IMR-90 (cell line): ENCODE data around the gene RAB29. TPM values are rescaled to one million over a fixed set of nuclear protein-coding genes. Genes with fewer than 3 reads are reported as not detected.

Experiments
- ATAC-seq: fragments of 200-7000 bp; cut with Tn5 transposase; 2 replicates; pipeline ENCODE4 v1.9.1; 2020; ENCODE audit warnings: low read depth, mild to moderate bottlenecking, moderate library complexity
- BruUV-seq: library from RNA; stranded (reverse); fragments of 400-500 nt; replicated peaks from 2 replicates; lab custom pipeline; 2021; lab: Mats Ljungman, UMichigan
- CTCF ChIA-PET: fragments of 300-600 bp; formaldehyde crosslinking; extraction: SDS; loops from one replicate; lab custom pipeline; 2021; ENCODE audit warnings: antibody characterized with exemption; lab: Yijun Ruan, JAX
- POLR2A ChIA-PET: fragments of 300-600 bp; sonication (Branson Sonifier 250); formaldehyde crosslinking; loops from one replicate; lab custom pipeline; 2022; ENCODE audit warnings: antibody characterized with exemption; ENCODE audit not compliant: unreplicated experiment; lab: Charles Lee
- DNase-seq: peaks from one replicate; pipeline ENCODE4 v3.0.0; 2013
- H2AFZ ChIP-seq: replicated peaks from 2 replicates; pipeline ENCODE3; 2013; ENCODE audit warnings: low read length, mild to moderate bottlenecking; ENCODE audit not compliant: poor library complexity
- H2AK5ac ChIP-seq: 2 replicates; pipeline ENCODE4 v1.6.1; 2013; ENCODE audit warnings: low read depth, low read length, inconsistent platforms
- H2AK9ac ChIP-seq: replicated peaks from 2 replicates; pipeline ENCODE3; 2013; ENCODE audit warnings: mild to moderate bottlenecking, low read depth, low read length, moderate library complexity; ENCODE audit not compliant: poor library complexity
- H2BK120ac ChIP-seq: 2 replicates; pipeline ENCODE4 v1.6.1; 2013; ENCODE audit warnings: low read depth, low read length, inconsistent platforms
- H2BK15ac ChIP-seq: 3 replicates; pipeline ENCODE4 v1.6.1; 2013; ENCODE audit warnings: low read depth, low read length, inconsistent platforms
- H2BK20ac ChIP-seq: 2 replicates; pipeline ENCODE4 v1.6.1; 2013; ENCODE audit warnings: low read depth, mild to moderate bottlenecking, inconsistent platforms, low read length, moderate library complexity
- H2BK5ac ChIP-seq: 2 replicates; pipeline ENCODE4 v1.6.1; 2013; ENCODE audit warnings: mild to moderate bottlenecking, low read depth, low read length, inconsistent platforms; ENCODE audit not compliant: poor library complexity, severe bottlenecking
- H3K14ac ChIP-seq: replicated peaks from 2 replicates; pipeline ENCODE4 v1.6.1; 2013; ENCODE audit warnings: low read depth, low read length, inconsistent platforms
- H3K18ac ChIP-seq: 2 replicates; pipeline ENCODE4 v1.6.1; 2013; ENCODE audit warnings: low read depth, low read length, control low read depth
- H3K23ac ChIP-seq: 2 replicates; pipeline ENCODE4 v1.6.1; 2013; ENCODE audit warnings: low read depth, low read length, inconsistent platforms
- H3K27ac ChIP-seq: 2 replicates; pipeline ENCODE4 v1.5.1; 2013; ENCODE audit warnings: mild to moderate bottlenecking, control low read depth, low read length; ENCODE audit not compliant: insufficient read depth
- H3K27me3 ChIP-seq: 2 replicates; pipeline ENCODE4 v1.6.1; 2013; ENCODE audit warnings: low read length; ENCODE audit not compliant: control insufficient read depth, insufficient read depth
- H3K36me3 ChIP-seq: 2 replicates; pipeline ENCODE4 v1.6.1; 2013; ENCODE audit warnings: low read length, mixed read lengths; ENCODE audit not compliant: control insufficient read depth, insufficient read depth
- H3K4ac ChIP-seq: 2 replicates; pipeline ENCODE4 v1.6.1; 2013; ENCODE audit warnings: low read depth, low read length, inconsistent platforms
- H3K4me1 ChIP-seq: 2 replicates; pipeline ENCODE4 v1.6.1; 2013; ENCODE audit warnings: low read length, mixed read lengths; ENCODE audit not compliant: control insufficient read depth, insufficient read depth
- H3K4me2 ChIP-seq: 2 replicates; pipeline ENCODE4 v1.6.1; 2013; ENCODE audit warnings: low read depth, mild to moderate bottlenecking, control low read depth, low read length, moderate library complexity
- H3K4me3 ChIP-seq: 2 replicates; pipeline ENCODE4 v1.5.1; 2013; ENCODE audit warnings: low read depth, mild to moderate bottlenecking, control low read depth, low read length, moderate library complexity; ENCODE audit not compliant: insufficient read depth
- H3K56ac ChIP-seq: 2 replicates; pipeline ENCODE4 v1.6.1; 2013; ENCODE audit warnings: low read length, inconsistent platforms; ENCODE audit not compliant: insufficient read depth; ENCODE audit errors: extremely low read depth
- H3K79me1 ChIP-seq, 2 experiments: 2 replicates each; pipeline ENCODE4 v1.6.1; 2013; ENCODE audit warnings: low read length in 2 of 2, inconsistent platforms in 1 of 2, low read depth in 1 of 2
- H3K9ac ChIP-seq: 2 replicates; pipeline ENCODE4 v1.6.1; 2013; ENCODE audit warnings: low read depth, low read length, control low read depth
- H3K9me1 ChIP-seq: 2 replicates; pipeline ENCODE4 v1.6.1; 2013; ENCODE audit warnings: low read length, inconsistent platforms; ENCODE audit not compliant: insufficient read depth
- H3K9me3 ChIP-seq: 2 replicates; pipeline ENCODE4 v1.6.1; 2013; ENCODE audit warnings: low read length; ENCODE audit not compliant: control insufficient read depth, insufficient read depth
- H4K20me1 ChIP-seq: 2 replicates; pipeline ENCODE4 v1.6.1; 2013; ENCODE audit warnings: low read length, inconsistent platforms; ENCODE audit not compliant: insufficient read depth
- H4K5ac ChIP-seq: 2 replicates; pipeline ENCODE4 v1.6.1; 2013; ENCODE audit warnings: mild to moderate bottlenecking, low read depth, low read length, control low read depth
- H4K8ac ChIP-seq, 2 experiments: 2 replicates each; pipeline ENCODE4 v1.6.1; 2013; ENCODE audit warnings: low read depth in 2 of 2, low read length in 2 of 2, control low read depth in 1 of 2, inconsistent platforms in 1 of 2
- H4K91ac ChIP-seq: 2 replicates; pipeline ENCODE4 v1.6.1; 2013; ENCODE audit warnings: low read depth, low read length, inconsistent platforms; ENCODE audit not compliant: insufficient read depth
- BHLHE40 ChIP-seq: fragments of 150-350 bp; IDR thresholded peaks from 2 replicates; pipeline ENCODE4 v1.6.1; 2016; ENCODE audit warnings: mild to moderate bottlenecking, low read depth, low read length
- CEBPB ChIP-seq: IDR thresholded peaks from 2 replicates; pipeline ENCODE4 v1.6.1; 2012; ENCODE audit warnings: low read depth, low read length, improper control_type of control experiment
- CHD1 ChIP-seq: IDR thresholded peaks from 2 replicates; pipeline ENCODE4 v1.6.1; 2012; ENCODE audit warnings: low read depth, low read length, improper control_type of control experiment
- CTCF ChIP-seq: conservative IDR thresholded peaks from 2 replicates; pipeline ENCODE4 v1.5.1; 2012; ENCODE audit warnings: mild to moderate bottlenecking, low read depth, low read length, improper control_type of control experiment
- ELK1 ChIP-seq: fragments of 150-350 bp; IDR thresholded peaks from 2 replicates; pipeline ENCODE4 v1.6.1; 2016; ENCODE audit warnings: low read depth, mild to moderate bottlenecking, low read length, moderate library complexity, borderline replicate concordance
- MAFK ChIP-seq: IDR thresholded peaks from 2 replicates; pipeline ENCODE4 v1.6.1; 2012; ENCODE audit warnings: low read depth, low read length, improper control_type of control experiment
- MXI1 ChIP-seq: IDR thresholded peaks from 2 replicates; pipeline ENCODE4 v1.6.1; 2012; ENCODE audit warnings: low read depth, mild to moderate bottlenecking, low read length, moderate library complexity, borderline replicate concordance
- RCOR1 ChIP-seq: IDR thresholded peaks from 2 replicates; pipeline ENCODE4 v1.6.1; 2012; ENCODE audit warnings: mild to moderate bottlenecking, low read length, improper control_type of control experiment; ENCODE audit not compliant: insufficient replicate concordance
- RFX5 ChIP-seq: IDR thresholded peaks from 2 replicates; pipeline ENCODE4 v1.8.0; 2012; ENCODE audit warnings: low read depth, mild to moderate bottlenecking, low read length, moderate library complexity
- SMC3 ChIP-seq: fragments of 150-350 bp; IDR thresholded peaks from 2 replicates; pipeline ENCODE4 v1.6.1; 2016; ENCODE audit warnings: low read depth, mild to moderate bottlenecking, antibody characterized with exemption, low read length, moderate library complexity
- WGBS, 2 experiments: methylation state at CpG; one replicate each; pipeline versions ENCODE4 v1.1.5 to v1.1.7; 2013; ENCODE audit warnings: missing lambda C conversion rate in 2 of 2; ENCODE audit not compliant: insufficient read length in 1 of 2; ENCODE audit errors: extremely low coverage in 2 of 2; 5-methylcytosine and 5-hydroxymethylcytosine counted together
- dilution Hi-C: fragments of 300-500 bp; cut with HindIII; formaldehyde crosslinking; loops from one replicate; pipeline ENCODE4 v1.14.3; 2018; ENCODE audit warnings: low sequenced_read_pairs; ENCODE audit not compliant: unreplicated experiment
- in situ Hi-C: fragments of 300-500 bp; cut with MboI; formaldehyde crosslinking; loops from 3 replicates; pipeline ENCODE4 v1.14.3; 2019; ENCODE audit warnings: low sequenced_read_pairs, inconsistent platforms, mixed read lengths
- intact Hi-C: fragments of 100-400 bp; cut with micrococcal nuclease; formaldehyde crosslinking; loops from 2 replicates; pipeline ENCODE4 v1.10.0; 2022
- polyA plus RNA-seq, 3 experiments: library from polyadenylated mRNA; depleted of rRNA; stranded (reverse); fragments of >200 nt; gene quantifications; 2 replicates each; pipeline ENCODE4 v1.2.3, GENCODE V29; 2012; ENCODE audit warnings: low replicate concordance in 1 of 3
- total RNA-seq: library from RNA; depleted of rRNA; stranded (reverse); fragments of >200 nt; gene quantifications from 2 replicates; pipeline ENCODE4 v1.2.3, GENCODE V29; 2012

RAB29 gene
- total and polyA plus RNA-seq, 2 of the 4 experiments (the other 2 are of a cell fraction), result 5.7 to 7.3 TPM

- H3K9me1 ChIP-seq, result peaks cover 8% of the 10 kb centered on the region
- in situ Hi-C loops (no loop called here), intact Hi-C loops (no loop called here), dilution Hi-C loops (no loop called here)
- H2AFZ ChIP-seq, result no peak overlapping the region
- H3K79me1 ChIP-seq, result peaks cover 0 to 4% of the 10 kb centered on the region in 2 experiments; a peak in 1 of 4 replicates
- no peak for ATAC-seq
- no peak for DNase-seq
- H3K23ac ChIP-seq, result no peak overlapping the region
- no peaks in the 10 kb centered on the region for H3K36me3 ChIP-seq
- H3K27me3 ChIP-seq, result peaks cover 2% of the 10 kb centered on the region
- no peak overlapping the region for H3K14ac ChIP-seq
- WGBS, 2 experiments, result 89% methylated on average over 2 of the region's 2 CpGs; no CpG with 5 or more reads in 1 of the 2 experiments
- no peak overlapping the region for H4K5ac ChIP-seq
- no peaks in the 10 kb centered on the region; the same call in none of the 2 replicates for H3K4me1 ChIP-seq
- no peak overlapping the region for H3K27ac ChIP-seq
- BruUV-seq, result no TSS peak
- H2BK20ac ChIP-seq, result no peak overlapping the region
- H3K9me3 ChIP-seq, result no peaks in the 10 kb centered on the region
- no peak overlapping the region for H3K56ac ChIP-seq
- H2BK120ac ChIP-seq, result no peak overlapping the region
- no peak overlapping the region for H3K9ac ChIP-seq
- TF ChIP-seq RCOR1 (no peak), MAFK (no peak), SMC3 (no peak), RFX5 (no peak), ELK1 (no peak), MXI1 (no peak), BHLHE40 (no peak), CTCF (no peak), CHD1 (no peak), CEBPB (no peak)
- H2AK9ac ChIP-seq, result no peak overlapping the region
- H4K8ac ChIP-seq, result no peak overlapping the region
- no peak overlapping the region for H2BK15ac ChIP-seq
- POLR2A ChIA-PET, result no interaction called here
- H4K20me1 ChIP-seq, result no peaks in the 10 kb centered on the region
- no peak overlapping the region for H2BK5ac ChIP-seq
- no peak overlapping the region for H3K4ac ChIP-seq
- no peak overlapping the region for H2AK5ac ChIP-seq
- no peak overlapping the region for H3K4me3 ChIP-seq
- H3K4me2 ChIP-seq, result no peak overlapping the region
- CTCF ChIA-PET, result no interaction called here
- H3K18ac ChIP-seq, result no peak overlapping the region
- no peak overlapping the region for H4K91ac ChIP-seq
These were observed 2.7 kb upstream of the RAB29 start for GRCh38 chr1:205777994-205778393.
